ENCODE measurements around the gene COL12A1. TPM values are rescaled to one million over a fixed set of nuclear protein-coding genes. Genes with fewer than 3 reads are reported as not detected.

The COL12A1 gene
- total and polyA plus RNA-seq, 2 experiments from 2014 or later, result 0.32 to 0.66 TPM

- no peaks in the 10 kb centered on the region for H3K36me3 ChIP-seq
- H3K27ac ChIP-seq, result no peak overlapping the region
- H3K27me3 ChIP-seq, result no peaks in the 10 kb centered on the region
- TF ChIP-seq, protein P1, sequence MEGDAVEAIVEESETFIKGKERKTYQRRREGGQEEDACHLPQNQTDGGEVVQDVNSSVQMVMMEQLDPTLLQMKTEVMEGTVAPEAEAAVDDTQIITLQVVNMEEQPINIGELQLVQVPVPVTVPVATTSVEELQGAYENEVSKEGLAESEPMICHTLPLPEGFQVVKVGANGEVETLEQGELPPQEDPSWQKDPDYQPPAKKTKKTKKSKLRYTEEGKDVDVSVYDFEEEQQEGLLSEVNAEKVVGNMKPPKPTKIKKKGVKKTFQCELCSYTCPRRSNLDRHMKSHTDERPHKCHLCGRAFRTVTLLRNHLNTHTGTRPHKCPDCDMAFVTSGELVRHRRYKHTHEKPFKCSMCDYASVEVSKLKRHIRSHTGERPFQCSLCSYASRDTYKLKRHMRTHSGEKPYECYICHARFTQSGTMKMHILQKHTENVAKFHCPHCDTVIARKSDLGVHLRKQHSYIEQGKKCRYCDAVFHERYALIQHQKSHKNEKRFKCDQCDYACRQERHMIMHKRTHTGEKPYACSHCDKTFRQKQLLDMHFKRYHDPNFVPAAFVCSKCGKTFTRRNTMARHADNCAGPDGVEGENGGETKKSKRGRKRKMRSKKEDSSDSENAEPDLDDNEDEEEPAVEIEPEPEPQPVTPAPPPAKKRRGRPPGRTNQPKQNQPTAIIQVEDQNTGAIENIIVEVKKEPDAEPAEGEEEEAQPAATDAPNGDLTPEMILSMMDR (IDR thresholded peaks at IDR 0.05; ENCODE audit: low read depth, low read length), result no peak
- DNase-seq (ENCODE audit: low read depth in 1 of 2, low spot score in 1 of 2), result no peak
- H3K4me1 ChIP-seq (ENCODE audit: low read depth), result no peaks in the 10 kb centered on the region
- H3K4me3 ChIP-seq, result no peak overlapping the region
- H3K9me3 ChIP-seq (ENCODE audit: low read depth), result no peaks in the 10 kb centered on the region
Measured at GRCh38 chr6:75090576-75090975, 115.3 kb downstream of the COL12A1 start.

DNA sequence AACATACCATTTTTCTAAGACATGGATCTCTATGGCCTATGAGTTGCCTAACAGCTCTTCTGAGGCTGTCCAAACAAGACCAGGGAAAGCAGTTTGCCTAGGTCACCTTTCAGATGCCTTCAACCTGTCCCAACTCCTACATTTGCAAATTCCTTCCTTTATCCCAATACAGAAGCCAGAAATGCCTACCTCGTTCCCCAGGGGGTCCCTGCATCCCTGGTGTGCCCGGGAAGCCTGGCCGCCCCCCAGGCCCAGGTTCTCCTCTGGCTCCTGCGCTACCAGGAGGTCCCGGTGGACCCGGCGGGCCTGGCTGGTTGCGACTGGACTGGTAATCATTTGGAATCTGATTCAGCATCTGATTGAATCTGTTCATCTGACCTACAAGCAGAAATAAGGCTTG, 115.9 kb downstream of the COL12A1 start:
- DNase-seq (ENCODE audit: low read depth in 1 of 2, low spot score in 1 of 2), result no peak
- Histone ChIP-seq H3K27me3 (no peaks in the 10 kb centered on the region), H3K36me3 (no peaks in the 10 kb centered on the region), H3K9me3 (ENCODE audit: low read depth) (no peaks in the 10 kb centered on the region), H3K27ac (no peak overlapping the region), H3K4me1 (ENCODE audit: low read depth) (no peaks in the 10 kb centered on the region), H3K4me3 (no peak overlapping the region)
- TF ChIP-seq, protein P1 (IDR thresholded peaks at IDR 0.05; ENCODE audit: low read depth, low read length), result no peak

GRCh38 chr6:75089151-75089897, 116.5 kb downstream of the COL12A1 start:
- H3K36me3 ChIP-seq, result no peaks in the 10 kb centered on the region
- no peak overlapping the region for H3K27ac ChIP-seq
- no peaks in the 10 kb centered on the region for H3K4me1 ChIP-seq (ENCODE audit: low read depth)
- no peak overlapping the region for H3K4me3 ChIP-seq
- no peaks in the 10 kb centered on the region for H3K27me3 ChIP-seq
- H3K9me3 ChIP-seq (ENCODE audit: low read depth), result no peaks in the 10 kb centered on the region
- no peak for DNase-seq (ENCODE audit: low read depth in 1 of 2, low spot score in 1 of 2)
- TF ChIP-seq, protein P1 (IDR thresholded peaks at IDR 0.05; ENCODE audit: low read depth, low read length), result no peak

- Histone ChIP-seq H3K4me1 (ENCODE audit: low read depth) (no peaks in the 10 kb centered on the region), H3K27me3 (no peaks in the 10 kb centered on the region), H3K9me3 (ENCODE audit: low read depth) (no peaks in the 10 kb centered on the region), H3K36me3 (no peaks in the 10 kb centered on the region), H3K27ac (no peak overlapping the region), H3K4me3 (no peak overlapping the region)
- TF ChIP-seq, protein P1 (IDR thresholded peaks at IDR 0.05; ENCODE audit: low read depth, low read length), result no peak
- DNase-seq (ENCODE audit: low read depth in 1 of 2, low spot score in 1 of 2), result no peak
Measured at GRCh38 chr6:75085931-75086635, 119.8 kb downstream of the COL12A1 start.

DNA sequence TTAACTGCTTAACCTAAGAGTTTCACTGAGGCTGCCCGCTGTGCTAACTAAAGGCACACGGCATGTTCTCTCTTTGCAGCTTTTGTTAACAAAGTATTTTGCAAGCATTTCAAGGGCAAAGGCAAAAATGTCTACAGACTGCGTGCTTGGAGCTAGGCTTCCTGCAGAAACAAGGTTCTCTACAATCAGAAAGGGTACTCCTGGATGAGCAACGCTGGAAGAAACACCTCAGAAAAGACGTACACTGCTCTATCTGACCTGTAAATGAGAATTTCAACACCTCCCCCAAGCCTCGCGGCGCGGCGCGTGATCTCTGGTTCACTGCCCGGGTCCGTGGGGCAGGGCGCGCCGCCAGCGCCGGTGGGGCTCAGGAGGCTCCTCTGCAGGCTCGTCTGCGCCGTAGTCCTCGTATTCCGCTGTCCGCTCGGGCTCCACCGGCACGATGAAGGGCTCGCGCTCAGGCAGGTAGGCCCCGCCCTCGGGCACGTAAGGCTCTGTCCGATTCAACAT, 120.9 kb downstream of the COL12A1 start:
- H3K9me3 ChIP-seq (ENCODE audit: low read depth), result no peaks in the 10 kb centered on the region
- H3K4me3 ChIP-seq, result no peak overlapping the region
- no peak overlapping the region for H3K27ac ChIP-seq
- no peaks in the 10 kb centered on the region for H3K36me3 ChIP-seq
- H3K4me1 ChIP-seq (ENCODE audit: low read depth), result no peaks in the 10 kb centered on the region
- TF ChIP-seq, protein P1 (IDR thresholded peaks at IDR 0.05; ENCODE audit: low read depth, low read length), result no peak
- no peak for DNase-seq (ENCODE audit: low read depth in 1 of 2, low spot score in 1 of 2)
- H3K27me3 ChIP-seq, result no peaks in the 10 kb centered on the region

Measured in cardiac muscle cell (in vitro differentiated cells and primary cell).